ENCODE results near the gene CORO6. TPM values are rescaled to one million over a fixed set of nuclear protein-coding genes. Genes with fewer than 3 reads are reported as not detected.

The CORO6 gene
- total RNA-seq, 1 donor from 2014 or later = 22.0 TPM

GRCh38 chr17:29589524-29590410 lies 32.9 kb downstream of the CORO6 start, which contains the start of gene GIT1:
Gene GIT1 (minus strand): TSS chr17:29589648. CDS start chr17:29589378, 270 bp downstream.
- Histone ChIP-seq H3K36me3 (no peaks in the 10 kb centered on the region), H3K4me3 (peak within 1 kb of the TSS; percentile 84 to 97), H3K9me3 (no peaks in the 10 kb centered on the region), H3K4me1 (peaks cover 36 to 57% of the 10 kb centered on the region in 2 donors), H3K27ac (peak within 1 kb of the TSS; percentile 87 to 95), H3K27me3 (no peaks in the 10 kb centered on the region)
- peak in 1 of 3 experiments; percentile 7 for TF ChIP-seq CTCF (IDR thresholded peaks at IDR 0.05)
- DNase-seq (ENCODE audit: low spot score in 2 of 2) = peak in 1 of 2 donors; percentile 92
- intact Hi-C loops (cut with DNase I) = loop anchor here (2.0 to 5.0 kb wide), 4 partner anchors 21 to 341 kb away; partner anchors contain the start of genes SSH2 and TP53I13

- Histone ChIP-seq H3K9me3 (no peaks in the 10 kb centered on the region), H3K4me3 (peak overlapping the region; percentile 84 to 97), H3K4me1 (peaks cover 36 to 55% of the 10 kb centered on the region in 2 donors), H3K27ac (peak overlapping the region; percentile 82 to 83), H3K36me3 (no peaks in the 10 kb centered on the region), H3K27me3 (no peaks in the 10 kb centered on the region)
- no peak for DNase-seq (ENCODE audit: low spot score in 2 of 2)
- TF ChIP-seq CTCF (IDR thresholded peaks at IDR 0.05) = no peak
- intact Hi-C loops (cut with DNase I) = loop anchor here (2.0 kb wide), 1 partner anchor 20 kb away; the partner anchor contains the start of gene TP53I13
Measured at GRCh38 chr17:29588562-29589411, 33.9 kb downstream of the CORO6 start.

GRCh38 chr17:29588017-29588561 lies 34.6 kb downstream of the CORO6 start:
- peaks cover 34 to 53% of the 10 kb centered on the region in 2 donors for H3K4me1 ChIP-seq
- no peaks in the 10 kb centered on the region for H3K36me3 ChIP-seq
- no peaks in the 10 kb centered on the region for H3K9me3 ChIP-seq
- no peak for DNase-seq (ENCODE audit: low spot score in 2 of 2)
- TF ChIP-seq CTCF (IDR thresholded peaks at IDR 0.05) = no peak
- intact Hi-C loops (cut with DNase I) = loop anchor here (2.0 kb wide), 1 partner anchor 19 kb away; the partner anchor contains the start of gene TP53I13
- peak overlapping the region; percentile 84 to 97 for H3K4me3 ChIP-seq
- peak overlapping the region; percentile 82 to 83 for H3K27ac ChIP-seq
- no peaks in the 10 kb centered on the region for H3K27me3 ChIP-seq

GRCh38 chr17:29587591-29587990 lies 35.1 kb downstream of the CORO6 start:
- peak overlapping the region in 1 of 2 donors; percentile 97 for H3K4me3 ChIP-seq
- peaks cover 0 to under 1% of the 10 kb centered on the region in 2 donors for H3K36me3 ChIP-seq
- TF ChIP-seq CTCF (IDR thresholded peaks at IDR 0.05) = no peak
- intact Hi-C loops (cut with DNase I) = no loop called here
- no peaks in the 10 kb centered on the region for H3K9me3 ChIP-seq
- DNase-seq (ENCODE audit: low spot score in 2 of 2) = no peak
- H3K27ac ChIP-seq = peak overlapping the region; percentile 82 to 83
- H3K27me3 ChIP-seq = no peaks in the 10 kb centered on the region
- peaks cover 31 to 50% of the 10 kb centered on the region in 2 donors for H3K4me1 ChIP-seq

Measured in ascending aorta (tissue), 2 donors.